ENCODE results near the gene DGKK.

DGKK gene, protein sequence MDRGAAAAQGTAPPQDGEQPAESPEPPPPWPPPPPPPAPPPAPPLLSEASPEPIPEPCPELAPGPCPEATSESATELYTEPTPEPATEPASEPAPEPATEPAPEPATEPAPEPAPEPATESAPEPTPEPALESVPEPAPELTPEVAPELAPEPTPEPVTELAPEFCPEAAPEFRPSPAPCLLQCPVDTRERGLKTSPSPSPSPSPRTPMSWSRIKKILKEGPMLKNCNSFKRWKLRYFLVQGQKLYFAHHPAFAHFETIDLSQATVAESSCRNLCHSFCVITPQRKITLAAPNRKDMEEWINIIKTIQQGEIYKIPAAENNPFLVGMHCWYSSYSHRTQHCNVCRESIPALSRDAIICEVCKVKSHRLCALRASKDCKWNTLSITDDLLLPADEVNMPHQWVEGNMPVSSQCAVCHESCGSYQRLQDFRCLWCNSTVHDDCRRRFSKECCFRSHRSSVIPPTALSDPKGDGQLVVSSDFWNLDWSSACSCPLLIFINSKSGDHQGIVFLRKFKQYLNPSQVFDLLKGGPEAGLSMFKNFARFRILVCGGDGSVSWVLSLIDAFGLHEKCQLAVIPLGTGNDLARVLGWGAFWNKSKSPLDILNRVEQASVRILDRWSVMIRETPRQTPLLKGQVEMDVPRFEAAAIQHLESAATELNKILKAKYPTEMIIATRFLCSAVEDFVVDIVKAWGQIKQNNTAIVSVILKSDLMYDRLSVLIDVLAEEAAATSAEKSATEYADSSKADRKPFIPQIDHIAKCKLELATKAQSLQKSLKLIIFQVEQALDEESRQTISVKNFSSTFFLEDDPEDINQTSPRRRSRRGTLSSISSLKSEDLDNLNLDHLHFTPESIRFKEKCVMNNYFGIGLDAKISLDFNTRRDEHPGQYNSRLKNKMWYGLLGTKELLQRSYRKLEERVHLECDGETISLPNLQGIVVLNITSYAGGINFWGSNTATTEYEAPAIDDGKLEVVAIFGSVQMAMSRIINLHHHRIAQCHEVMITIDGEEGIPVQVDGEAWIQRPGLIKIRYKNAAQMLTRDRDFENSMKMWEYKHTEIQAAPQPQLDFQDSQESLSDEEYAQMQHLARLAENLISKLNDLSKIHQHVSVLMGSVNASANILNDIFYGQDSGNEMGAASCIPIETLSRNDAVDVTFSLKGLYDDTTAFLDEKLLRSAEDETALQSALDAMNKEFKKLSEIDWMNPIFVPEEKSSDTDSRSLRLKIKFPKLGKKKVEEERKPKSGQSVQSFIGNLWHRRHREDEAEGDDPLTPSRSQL

DNA sequence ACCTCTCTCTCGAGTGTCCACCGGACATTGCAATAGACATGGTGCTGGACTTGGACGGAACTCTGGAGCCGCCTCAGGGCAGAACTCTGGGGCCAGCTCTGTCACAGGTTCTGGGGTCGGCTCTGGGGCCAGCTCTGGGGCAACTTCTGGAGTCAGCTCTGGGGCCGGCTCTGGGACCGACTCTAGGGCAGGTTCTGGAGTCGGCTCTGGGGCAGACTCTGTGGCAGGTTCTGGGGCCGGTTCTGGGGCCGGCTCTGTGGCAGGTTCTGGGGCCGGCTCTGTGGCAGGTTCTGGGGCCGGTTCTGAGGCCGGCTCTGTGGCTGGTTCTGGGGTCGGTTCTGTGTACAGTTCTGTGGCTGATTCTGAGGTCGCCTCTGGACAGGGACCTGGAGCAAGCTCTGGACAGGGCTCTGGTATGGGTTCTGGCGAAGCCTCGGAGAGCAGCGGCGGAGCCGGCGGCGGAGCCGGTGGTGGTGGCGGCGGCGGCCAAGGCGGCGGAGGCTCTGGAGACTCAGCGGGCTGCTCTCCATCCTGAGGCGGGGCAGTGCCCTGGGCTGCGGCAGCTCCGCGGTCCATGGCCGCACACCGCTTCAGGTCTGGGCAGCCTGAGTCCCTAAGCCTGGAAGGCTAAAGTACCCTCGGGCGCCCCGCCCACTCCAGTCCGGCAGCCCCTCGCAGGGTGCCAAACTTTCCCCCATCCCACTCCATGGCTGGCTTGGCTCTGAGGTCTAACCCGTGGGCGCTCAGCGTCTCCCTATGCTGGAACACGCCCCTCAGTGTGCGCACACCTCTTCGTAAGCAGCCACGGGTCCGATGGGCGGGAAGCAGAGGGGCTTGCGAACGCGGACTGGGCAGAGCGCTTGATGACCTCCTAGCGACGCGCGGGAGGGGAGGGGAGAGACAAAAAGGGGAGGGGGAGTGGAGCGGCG lies at the start of gene DGKK:
DGKK (minus strand) TSS at position 723 of the 929 bp plus-strand sequence; CDS start at position 576, 147 bp downstream.
- DNase-seq = no peak
- in situ Hi-C loops (cut with HindIII; ENCODE audit: low pct_ligation_motif_present, low pct_unique_long_range_greater_than_20kb, low sequenced_read_pairs) = no loop called here

DNA sequence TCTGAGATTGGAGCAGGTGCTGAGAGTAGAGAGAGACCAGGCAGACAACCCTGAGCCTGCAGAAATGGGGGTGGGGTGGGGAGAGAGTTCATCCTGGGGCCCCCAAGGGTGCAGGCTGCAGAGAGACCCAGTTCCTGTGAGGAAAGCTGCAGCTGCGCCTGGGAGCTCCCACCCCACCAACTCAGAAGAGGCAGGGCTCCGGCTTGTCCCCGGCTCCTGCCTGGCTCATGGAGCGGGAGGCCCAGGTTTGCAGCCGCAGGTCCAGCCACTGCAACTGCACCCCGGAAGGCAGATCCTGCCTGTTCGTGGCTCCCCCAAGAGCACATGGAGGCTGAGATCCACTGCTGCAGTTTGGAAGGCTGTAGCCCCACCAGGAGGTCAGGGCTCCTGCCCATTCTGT lies 44.2 kb upstream of the DGKK start:
- in situ Hi-C loops (cut with HindIII; ENCODE audit: low pct_ligation_motif_present, low pct_unique_long_range_greater_than_20kb, low sequenced_read_pairs) = no loop called here
- DNase-seq = no peak

DNA sequence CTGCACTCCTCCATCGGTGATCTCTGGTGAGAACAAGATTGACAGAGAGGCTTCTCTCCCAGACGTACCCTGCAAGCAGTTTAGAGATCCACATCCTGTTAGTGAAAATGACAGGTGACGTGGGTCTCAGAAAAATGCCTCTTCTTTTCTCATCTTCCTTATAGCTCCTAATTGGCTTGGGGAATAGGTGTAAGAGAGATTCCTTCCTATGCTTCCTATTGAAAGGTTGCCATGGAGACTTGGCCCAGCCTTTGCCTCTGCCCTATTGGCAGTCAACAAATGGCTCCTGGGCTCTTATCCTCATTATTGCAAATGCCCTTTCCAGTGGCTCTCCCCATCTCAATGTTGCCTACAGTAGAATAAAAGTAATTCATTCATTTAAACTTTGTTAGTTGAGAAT lies 26.5 kb upstream of the DGKK start:
- in situ Hi-C loops (cut with HindIII; ENCODE audit: low pct_ligation_motif_present, low pct_unique_long_range_greater_than_20kb, low sequenced_read_pairs) = no loop called here
- no peak for DNase-seq

DNA sequence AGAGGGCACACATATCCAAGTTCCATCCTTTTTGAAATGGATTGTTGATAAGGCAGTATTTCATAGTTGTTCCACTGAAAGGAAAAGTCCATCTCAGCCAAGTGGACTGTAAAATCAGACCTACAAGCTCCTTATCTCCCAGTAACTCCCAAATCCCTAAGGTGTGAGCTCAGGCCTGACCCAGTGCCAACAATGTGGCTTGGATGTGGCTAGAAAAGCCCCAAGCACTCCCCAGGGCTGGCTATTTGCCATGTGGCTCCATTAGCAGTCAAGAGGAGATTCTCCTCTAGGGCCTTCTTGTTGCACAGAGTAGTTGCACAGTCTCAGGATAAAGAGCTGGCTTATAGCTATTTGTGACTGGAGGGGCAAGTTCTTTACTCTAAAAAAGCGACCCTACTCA lies 25.0 kb upstream of the DGKK start:
- in situ Hi-C loops (cut with HindIII; ENCODE audit: low pct_ligation_motif_present, low pct_unique_long_range_greater_than_20kb, low sequenced_read_pairs) = no loop called here
- no peak for DNase-seq

DNA sequence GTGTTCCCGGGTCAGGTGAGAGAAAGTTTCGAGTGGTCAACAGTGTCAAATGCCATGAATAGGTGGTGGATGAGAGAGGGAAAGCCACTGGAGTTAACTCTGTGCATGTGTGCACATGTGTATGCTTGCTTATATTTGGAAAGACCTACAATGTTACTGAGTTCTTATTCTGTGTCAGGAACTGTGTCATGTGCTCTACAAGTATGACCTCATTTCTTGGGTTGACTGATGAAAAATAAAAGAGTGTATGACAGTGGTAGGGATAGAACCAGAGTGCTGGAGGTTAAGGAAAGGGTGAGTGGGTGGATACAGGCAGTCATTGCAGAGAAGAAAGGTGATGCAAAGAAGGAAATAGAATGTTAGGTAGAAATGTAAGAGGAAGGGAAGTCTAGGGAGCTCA lies 22.1 kb upstream of the DGKK start:
- DNase-seq = no peak
- in situ Hi-C loops (cut with HindIII; ENCODE audit: low pct_ligation_motif_present, low pct_unique_long_range_greater_than_20kb, low sequenced_read_pairs) = no loop called here

DNA sequence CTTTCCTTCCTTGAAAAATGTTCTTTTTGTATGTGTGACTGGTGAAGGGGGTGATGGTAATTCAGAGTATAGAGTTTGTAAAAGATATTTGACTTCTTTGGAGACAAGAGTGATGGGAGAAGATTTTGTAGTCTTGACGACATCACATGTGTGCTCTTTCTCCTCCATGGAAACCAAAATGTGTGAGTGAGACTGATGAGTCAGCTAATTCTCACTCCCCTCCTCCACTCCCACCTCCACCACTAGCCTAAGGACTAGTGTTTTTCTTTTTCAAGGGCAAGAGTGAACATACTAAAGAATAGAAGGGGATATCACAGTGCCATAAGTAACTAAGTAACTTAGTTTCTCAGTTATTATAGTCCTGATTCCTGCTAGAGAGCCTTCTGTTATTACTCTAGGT lies 14.0 kb upstream of the DGKK start:
- in situ Hi-C loops (cut with HindIII; ENCODE audit: low pct_ligation_motif_present, low pct_unique_long_range_greater_than_20kb, low sequenced_read_pairs) = no loop called here
- no peak for DNase-seq

DNA sequence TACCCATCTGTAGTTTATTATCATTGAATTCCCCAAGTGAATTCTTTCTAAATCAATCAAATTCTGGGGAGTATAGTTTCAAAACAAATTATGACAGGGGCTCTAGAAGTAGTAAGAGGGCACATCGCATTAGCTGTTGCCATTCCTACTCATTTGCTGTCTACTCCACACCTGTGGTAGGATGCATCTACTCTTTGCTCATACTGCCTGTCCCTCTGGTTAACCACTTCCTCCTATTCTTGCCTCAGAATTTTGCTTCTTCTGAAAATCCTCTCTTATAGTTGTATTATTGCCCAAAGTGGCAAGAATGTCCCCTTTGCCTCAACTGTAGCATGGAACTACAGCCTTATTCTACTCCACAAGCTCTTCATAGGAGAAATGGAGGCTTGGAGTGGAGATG lies 12.7 kb upstream of the DGKK start:
- no peak for DNase-seq
- in situ Hi-C loops (cut with HindIII; ENCODE audit: low pct_ligation_motif_present, low pct_unique_long_range_greater_than_20kb, low sequenced_read_pairs) = no loop called here

DNA sequence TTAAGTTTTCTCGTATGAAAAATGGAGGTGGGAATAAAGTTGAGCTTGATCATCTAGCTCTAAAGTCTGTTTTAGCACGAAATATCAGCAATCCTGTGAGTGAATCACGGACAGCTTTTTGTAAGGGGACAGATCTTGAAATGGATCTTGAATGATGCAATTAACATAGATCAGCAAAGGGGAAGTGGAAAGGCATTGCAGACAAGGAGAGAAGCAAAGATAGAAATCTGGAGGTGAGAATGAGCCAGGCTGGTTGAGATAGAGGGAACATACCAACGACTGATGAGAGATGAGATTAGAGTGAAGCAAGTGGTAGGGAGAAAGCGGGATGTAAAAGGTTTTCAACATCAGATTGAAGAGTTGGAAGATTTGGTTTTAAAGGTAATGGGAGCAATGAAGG lies 4.6 kb upstream of the DGKK start:
- DNase-seq = no peak
- in situ Hi-C loops (cut with HindIII; ENCODE audit: low pct_ligation_motif_present, low pct_unique_long_range_greater_than_20kb, low sequenced_read_pairs) = no loop called here

DNA sequence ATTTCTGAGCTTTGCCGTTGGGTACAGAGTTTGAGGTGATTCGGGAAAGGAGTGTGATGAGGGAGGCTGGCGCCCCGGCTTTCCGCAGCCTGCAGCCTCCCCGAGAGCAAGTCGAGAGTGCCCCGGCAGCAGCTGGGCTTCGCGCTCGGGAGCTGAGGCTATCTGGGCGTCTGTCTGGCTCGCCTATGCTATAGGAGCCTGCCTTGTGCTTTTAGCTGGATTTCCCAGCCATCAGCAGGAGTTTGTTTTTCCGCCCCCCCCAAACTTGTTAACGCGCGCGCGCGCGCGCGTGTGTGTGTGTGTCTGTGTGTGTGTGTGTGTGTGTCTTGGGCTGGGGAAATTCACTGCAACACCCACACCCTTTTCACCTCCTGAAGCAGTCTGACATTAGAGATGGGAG lies 765 bp upstream of the DGKK start:
- no peak for DNase-seq
- in situ Hi-C loops (cut with HindIII; ENCODE audit: low pct_ligation_motif_present, low pct_unique_long_range_greater_than_20kb, low sequenced_read_pairs) = no loop called here

DNA sequence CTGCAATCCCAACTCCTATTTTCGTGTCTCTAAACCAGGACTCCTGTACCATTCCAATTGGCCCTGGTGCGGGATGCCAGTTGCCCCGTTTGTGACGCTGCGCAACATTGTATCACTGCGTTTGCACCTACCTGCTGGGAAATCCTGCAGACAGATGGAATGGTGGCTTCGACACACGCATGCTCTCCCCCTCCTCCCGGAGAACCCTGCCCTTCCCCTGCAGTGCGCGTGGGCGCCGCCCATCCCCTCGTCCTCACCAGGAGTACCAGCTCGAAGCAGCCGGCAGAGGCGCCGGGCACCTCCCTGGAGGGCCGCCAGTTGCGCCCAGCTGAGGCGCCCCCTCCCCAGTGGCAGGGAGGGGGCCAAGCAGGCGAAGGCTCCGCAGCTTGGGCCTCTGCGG lies 1.4 kb downstream of the DGKK start:
- in situ Hi-C loops (cut with HindIII; ENCODE audit: low pct_ligation_motif_present, low pct_unique_long_range_greater_than_20kb, low sequenced_read_pairs) = no loop called here
- no peak for DNase-seq

DNA sequence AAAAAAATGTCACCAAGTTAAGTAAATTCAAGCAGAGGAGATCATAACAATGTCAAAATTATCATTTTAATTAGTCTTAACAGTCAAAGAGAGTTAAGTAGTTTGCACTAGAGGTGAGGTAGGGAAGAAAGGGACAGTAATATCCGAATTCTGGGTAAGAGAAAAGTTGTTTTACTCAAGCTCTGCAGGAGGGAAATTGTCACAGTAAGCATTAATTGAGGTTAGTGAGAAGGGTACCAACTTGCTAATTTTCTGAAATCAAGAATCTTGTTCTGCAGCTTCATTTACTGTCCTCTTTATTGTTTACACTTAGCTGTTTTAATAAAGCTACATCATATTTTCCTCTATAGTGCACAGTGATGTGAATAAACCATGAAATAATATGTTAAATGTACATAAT lies 11.0 kb downstream of the DGKK start:
- in situ Hi-C loops (cut with HindIII; ENCODE audit: low pct_ligation_motif_present, low pct_unique_long_range_greater_than_20kb, low sequenced_read_pairs) = no loop called here
- no peak for DNase-seq

DNA sequence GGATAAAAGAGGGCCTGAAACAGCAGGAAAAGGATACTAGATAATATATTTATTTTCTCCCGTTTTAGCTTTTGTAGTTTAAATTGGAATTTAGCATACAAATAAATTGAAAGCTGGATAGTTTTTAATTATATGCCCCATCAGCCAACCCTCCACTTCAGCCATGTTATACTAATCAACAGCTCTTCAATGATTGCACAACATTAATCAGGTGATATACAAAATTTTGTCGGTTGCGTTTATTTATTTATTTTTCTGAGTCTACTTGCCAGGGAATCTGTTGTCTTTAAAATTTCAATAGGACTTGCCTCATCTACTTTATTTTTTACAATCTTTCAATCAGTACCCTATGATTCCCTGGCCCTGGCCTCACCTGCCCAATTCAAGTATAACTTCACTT lies 12.1 kb downstream of the DGKK start:
- in situ Hi-C loops (cut with HindIII; ENCODE audit: low pct_ligation_motif_present, low pct_unique_long_range_greater_than_20kb, low sequenced_read_pairs) = no loop called here
- no peak for DNase-seq

DNA sequence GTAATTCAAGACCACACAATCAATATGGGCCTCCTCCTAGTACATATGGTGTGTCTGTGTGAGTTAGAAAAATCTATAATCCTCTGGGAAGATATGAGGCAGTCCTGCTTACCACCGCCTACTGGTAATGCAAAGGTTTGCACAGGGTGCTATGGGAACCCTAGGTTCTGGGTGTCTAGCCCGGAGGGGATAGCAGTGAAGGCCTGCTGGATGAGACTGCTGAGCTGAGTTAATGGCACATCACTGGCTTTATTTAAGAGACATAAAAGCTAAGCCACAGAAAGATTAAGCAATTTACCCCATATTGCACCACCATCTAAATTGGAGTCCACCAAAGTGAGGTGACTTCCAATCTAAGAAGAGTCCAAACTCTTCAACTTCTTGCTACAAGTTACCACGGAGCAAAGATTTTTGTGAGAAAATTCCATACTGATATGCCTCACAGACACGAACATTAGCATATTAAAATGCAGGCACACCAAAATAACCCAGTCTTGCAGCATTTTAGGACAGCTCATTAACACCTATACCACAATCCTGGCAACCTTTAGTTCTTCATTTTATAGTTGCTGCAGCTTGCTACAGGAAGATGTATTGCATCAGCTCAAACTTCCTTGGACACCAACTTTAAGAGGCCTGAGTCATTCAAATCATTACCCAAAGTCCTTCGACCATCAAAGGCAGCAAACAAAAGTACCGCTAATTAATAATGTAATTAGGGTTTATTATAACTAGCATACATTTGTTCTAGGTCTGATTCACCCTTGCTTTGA lies 13.7 kb downstream of the DGKK start:
- no peak for DNase-seq
- in situ Hi-C loops (cut with HindIII; ENCODE audit: low pct_ligation_motif_present, low pct_unique_long_range_greater_than_20kb, low sequenced_read_pairs) = no loop called here

DNA sequence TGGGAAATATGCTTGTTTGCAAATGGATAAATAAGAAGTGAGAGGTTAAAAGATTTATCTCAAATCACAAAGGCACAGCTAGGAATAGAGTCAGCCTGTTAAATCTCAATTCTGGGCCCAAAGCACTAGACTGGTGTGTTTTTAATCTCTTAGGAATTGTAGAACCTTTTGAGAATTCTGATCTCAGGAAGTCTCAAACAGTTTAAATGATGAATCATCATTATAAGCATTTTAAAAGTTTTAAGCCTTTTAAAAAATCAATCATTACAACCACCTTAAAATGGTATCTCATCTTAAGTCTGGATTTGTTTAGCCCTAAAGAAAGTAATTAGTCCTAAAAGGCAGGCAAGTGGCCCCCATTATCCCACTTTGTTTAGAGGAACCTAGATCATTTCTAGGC lies 17.8 kb downstream of the DGKK start:
- no peak for DNase-seq
- in situ Hi-C loops (cut with HindIII; ENCODE audit: low pct_ligation_motif_present, low pct_unique_long_range_greater_than_20kb, low sequenced_read_pairs) = no loop called here

DNA sequence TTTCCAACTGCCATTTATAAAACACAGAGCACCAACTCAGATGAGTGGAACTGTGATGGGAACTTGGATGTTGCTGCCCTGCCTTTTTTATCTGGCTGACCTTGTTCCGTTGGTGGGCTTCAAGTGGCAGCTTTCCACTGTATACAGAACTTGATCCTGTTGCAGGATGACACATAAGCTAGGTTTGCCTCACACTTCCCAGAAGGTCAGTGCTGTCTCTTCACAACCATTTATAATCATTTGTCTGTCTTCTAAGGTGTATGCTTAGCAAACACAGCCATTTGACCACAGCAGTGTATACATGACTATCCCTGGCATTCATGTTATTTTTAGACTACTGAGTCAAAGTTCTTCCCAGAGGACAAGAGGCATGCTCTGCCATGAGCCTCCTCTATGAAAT lies 20.3 kb downstream of the DGKK start:
- DNase-seq = no peak
- in situ Hi-C loops (cut with HindIII; ENCODE audit: low pct_ligation_motif_present, low pct_unique_long_range_greater_than_20kb, low sequenced_read_pairs) = no loop called here

DNA sequence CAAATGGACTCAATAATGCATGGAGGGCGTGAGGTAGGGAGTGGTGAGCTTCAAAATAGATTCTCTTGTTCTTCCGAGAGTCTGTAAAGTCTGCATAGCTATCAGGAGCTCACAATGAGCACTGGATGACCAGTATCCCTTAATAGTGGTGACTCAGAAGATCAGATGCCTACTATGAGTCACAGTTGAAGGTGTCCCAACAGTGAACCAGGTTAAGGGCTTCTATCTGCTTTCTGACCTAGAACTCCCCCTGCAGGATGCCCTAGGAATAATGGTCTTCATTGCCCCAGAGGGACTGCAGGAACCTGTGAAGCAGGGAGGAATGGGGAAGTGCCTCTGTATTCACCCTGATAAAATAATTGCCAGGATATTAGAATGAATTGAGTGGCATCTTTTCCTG lies 22.1 kb downstream of the DGKK start:
- peak; percentile 22 for DNase-seq
- in situ Hi-C loops (cut with HindIII; ENCODE audit: low pct_ligation_motif_present, low pct_unique_long_range_greater_than_20kb, low sequenced_read_pairs) = no loop called here

DNA sequence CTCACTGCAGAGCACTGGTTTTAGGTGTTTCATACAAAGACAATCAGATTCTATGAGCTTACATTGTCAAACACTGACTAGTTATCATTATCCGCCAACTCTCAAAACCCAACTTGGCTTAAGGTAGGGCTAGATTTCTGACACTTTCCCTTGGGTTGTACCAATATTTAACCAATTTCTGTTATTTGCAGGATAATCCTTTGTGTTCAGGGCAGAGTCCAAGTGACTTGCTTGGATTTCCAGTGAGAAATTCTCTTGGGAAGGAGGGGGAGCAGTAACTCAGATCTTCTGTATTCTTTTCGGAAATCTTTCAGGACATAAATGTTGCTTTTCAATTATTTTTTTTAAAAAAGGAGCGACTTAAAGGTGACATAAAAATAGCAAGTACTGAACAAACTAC lies 23.1 kb downstream of the DGKK start:
- DNase-seq = no peak
- in situ Hi-C loops (cut with HindIII; ENCODE audit: low pct_ligation_motif_present, low pct_unique_long_range_greater_than_20kb, low sequenced_read_pairs) = no loop called here
